Measurements from ENCODE around the gene ZNF215. TPM values are rescaled to one million over a fixed set of nuclear protein-coding genes. Genes with fewer than 3 reads are reported as not detected.

ZNF215 gene
- total and polyA plus RNA-seq, 4 donors: 0.07 to 0.42 (median 0.20) TPM

GRCh38 chr11:6931146-6931713, 5.0 kb downstream of the ZNF215 start:
- Histone ChIP-seq H3K27ac (ENCODE audit: low read depth in 1 of 2, low read length in 2 of 2) (no peak overlapping the region), H3K4me3 (ENCODE audit: low read depth in 1 of 3, low read length in 3 of 3) (no peak overlapping the region), H3K9ac (ENCODE audit: low read depth in 1 of 2, low read length in 2 of 2) (no peak overlapping the region), H3K27me3 (ENCODE audit: control insufficient read depth in 4 of 4, insufficient read depth in 4 of 4, low read length in 3 of 4) (peaks cover 0 to 5% (median 2%) of the 10 kb centered on the region in 4 donors), H3K9me3 (ENCODE audit: control insufficient read depth in 4 of 4, low read length in 3 of 4) (no peaks in the 10 kb centered on the region), H3K4me1 (ENCODE audit: control insufficient read depth in 4 of 4, insufficient read depth in 4 of 4, low read length in 3 of 4) (peaks cover 4 to 7% (median 6%) of the 10 kb centered on the region in 4 donors), H3K36me3 (ENCODE audit: control insufficient read depth in 4 of 4, insufficient read depth in 3 of 4, low read depth in 1 of 4, low read length in 3 of 4) (no peaks in the 10 kb centered on the region)
- DNase-seq (ENCODE audit: low spot score): no peak
- TF ChIP-seq HNF4A (conservative IDR thresholded peaks at IDR 0.05) (no peak), JUND (IDR thresholded peaks at IDR 0.05) (no peak), EGR1 (IDR thresholded peaks at IDR 0.05; ENCODE audit: low read depth in 2 of 2) (no peak), TAF1 (conservative IDR thresholded peaks at IDR 0.05) (no peak), RXRA (IDR thresholded peaks at IDR 0.05) (no peak), NR2F2 (IDR thresholded peaks at IDR 0.05) (no peak), FOXA2 (IDR thresholded peaks at IDR 0.05) (no peak), SP1 (IDR thresholded peaks at IDR 0.05) (no peak), YY1 (IDR thresholded peaks at IDR 0.05) (no peak)
- TF ChIP-seq, protein P1, sequence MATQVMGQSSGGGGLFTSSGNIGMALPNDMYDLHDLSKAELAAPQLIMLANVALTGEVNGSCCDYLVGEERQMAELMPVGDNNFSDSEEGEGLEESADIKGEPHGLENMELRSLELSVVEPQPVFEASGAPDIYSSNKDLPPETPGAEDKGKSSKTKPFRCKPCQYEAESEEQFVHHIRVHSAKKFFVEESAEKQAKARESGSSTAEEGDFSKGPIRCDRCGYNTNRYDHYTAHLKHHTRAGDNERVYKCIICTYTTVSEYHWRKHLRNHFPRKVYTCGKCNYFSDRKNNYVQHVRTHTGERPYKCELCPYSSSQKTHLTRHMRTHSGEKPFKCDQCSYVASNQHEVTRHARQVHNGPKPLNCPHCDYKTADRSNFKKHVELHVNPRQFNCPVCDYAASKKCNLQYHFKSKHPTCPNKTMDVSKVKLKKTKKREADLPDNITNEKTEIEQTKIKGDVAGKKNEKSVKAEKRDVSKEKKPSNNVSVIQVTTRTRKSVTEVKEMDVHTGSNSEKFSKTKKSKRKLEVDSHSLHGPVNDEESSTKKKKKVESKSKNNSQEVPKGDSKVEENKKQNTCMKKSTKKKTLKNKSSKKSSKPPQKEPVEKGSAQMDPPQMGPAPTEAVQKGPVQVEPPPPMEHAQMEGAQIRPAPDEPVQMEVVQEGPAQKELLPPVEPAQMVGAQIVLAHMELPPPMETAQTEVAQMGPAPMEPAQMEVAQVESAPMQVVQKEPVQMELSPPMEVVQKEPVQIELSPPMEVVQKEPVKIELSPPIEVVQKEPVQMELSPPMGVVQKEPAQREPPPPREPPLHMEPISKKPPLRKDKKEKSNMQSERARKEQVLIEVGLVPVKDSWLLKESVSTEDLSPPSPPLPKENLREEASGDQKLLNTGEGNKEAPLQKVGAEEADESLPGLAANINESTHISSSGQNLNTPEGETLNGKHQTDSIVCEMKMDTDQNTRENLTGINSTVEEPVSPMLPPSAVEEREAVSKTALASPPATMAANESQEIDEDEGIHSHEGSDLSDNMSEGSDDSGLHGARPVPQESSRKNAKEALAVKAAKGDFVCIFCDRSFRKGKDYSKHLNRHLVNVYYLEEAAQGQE (IDR thresholded peaks at IDR 0.05): no peak
- TF ChIP-seq, protein P2, sequence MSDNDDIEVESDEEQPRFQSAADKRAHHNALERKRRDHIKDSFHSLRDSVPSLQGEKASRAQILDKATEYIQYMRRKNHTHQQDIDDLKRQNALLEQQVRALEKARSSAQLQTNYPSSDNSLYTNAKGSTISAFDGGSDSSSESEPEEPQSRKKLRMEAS (IDR thresholded peaks at IDR 0.05): no peak
- TF ChIP-seq, protein P3, sequence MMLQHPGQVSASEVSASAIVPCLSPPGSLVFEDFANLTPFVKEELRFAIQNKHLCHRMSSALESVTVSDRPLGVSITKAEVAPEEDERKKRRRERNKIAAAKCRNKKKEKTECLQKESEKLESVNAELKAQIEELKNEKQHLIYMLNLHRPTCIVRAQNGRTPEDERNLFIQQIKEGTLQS (IDR thresholded peaks at IDR 0.05): no peak
- WGBS: 90% methylated on average over 3 of the region's 3 CpGs

DNA sequence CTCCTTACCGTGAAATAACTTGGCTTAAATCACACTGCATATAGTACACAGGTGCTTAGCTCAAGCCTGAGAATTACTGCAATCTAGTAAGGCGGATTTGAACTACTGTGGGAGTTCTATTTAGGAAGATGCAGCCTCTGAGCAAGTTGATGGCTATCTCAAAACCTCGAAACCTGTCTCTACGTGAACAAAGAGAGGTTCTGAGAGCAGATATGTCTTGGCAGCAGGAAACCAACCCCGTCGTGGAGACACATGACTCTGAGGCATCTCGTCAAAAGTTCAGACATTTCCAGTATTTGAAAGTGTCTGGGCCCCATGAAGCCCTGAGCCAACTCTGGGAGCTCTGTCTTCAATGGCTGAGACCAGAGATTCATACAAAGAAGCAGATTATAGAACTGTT, 5.9 kb downstream of the ZNF215 start:
- H3K4me1 ChIP-seq (ENCODE audit: control insufficient read depth in 4 of 4, insufficient read depth in 4 of 4, low read length in 3 of 4): peaks cover 0 to 2% (median 0%) of the 10 kb centered on the region in 4 donors
- H3K9ac ChIP-seq (ENCODE audit: low read depth in 1 of 2, low read length in 2 of 2): no peak overlapping the region
- DNase-seq (ENCODE audit: low spot score): no peak
- no peak overlapping the region for H3K4me3 ChIP-seq (ENCODE audit: low read depth in 1 of 3, low read length in 3 of 3)
- H3K36me3 ChIP-seq (ENCODE audit: control insufficient read depth in 4 of 4, insufficient read depth in 3 of 4, low read depth in 1 of 4, low read length in 3 of 4): no peaks in the 10 kb centered on the region
- WGBS: 87% methylated on average over 7 of the region's 7 CpGs
- TF ChIP-seq HNF4G (IDR thresholded peaks at IDR 0.05) (no peak), CTCF (IDR thresholded peaks at IDR 0.05; ENCODE audit: low read depth, low read length, missing input control) (no peak), RXRA (IDR thresholded peaks at IDR 0.05) (no peak), TAF1 (conservative IDR thresholded peaks at IDR 0.05) (no peak), EGR1 (IDR thresholded peaks at IDR 0.05; ENCODE audit: low read depth in 2 of 2) (no peak), FOXA2 (IDR thresholded peaks at IDR 0.05) (no peak), GABPA (IDR thresholded peaks at IDR 0.05 in 1 of 2, conservative IDR thresholded peaks at IDR 0.05 in 1 of 2) (no peak), FOXA1 (IDR thresholded peaks at IDR 0.05) (no peak), HNF4A (conservative IDR thresholded peaks at IDR 0.05) (no peak), RAD21 (IDR thresholded peaks at IDR 0.05) (no peak)
- TF ChIP-seq, protein P3 (IDR thresholded peaks at IDR 0.05): no peak
- TF ChIP-seq, protein P1 (IDR thresholded peaks at IDR 0.05): no peak
- TF ChIP-seq, protein P2 (IDR thresholded peaks at IDR 0.05): no peak
- peaks cover 0 to 5% (median 2%) of the 10 kb centered on the region in 4 donors for H3K27me3 ChIP-seq (ENCODE audit: control insufficient read depth in 4 of 4, insufficient read depth in 4 of 4, low read length in 3 of 4)
- no peaks in the 10 kb centered on the region for H3K9me3 ChIP-seq (ENCODE audit: control insufficient read depth in 4 of 4, low read length in 3 of 4)
- H3K27ac ChIP-seq (ENCODE audit: low read depth in 1 of 2, low read length in 2 of 2): no peak overlapping the region

Data from liver (tissue), 9 donors.